ENCODE data around the gene FTSJ1. TPM values are rescaled to one million over a fixed set of nuclear protein-coding genes. Genes with fewer than 3 reads are reported as not detected.
A peak's percentile ranks its signal among the peaks of the same experiment; 100 is the strongest.
"Not testable (repeated sequence)": the region's sequence is repeated elsewhere in the genome, so short reads cannot be mapped to it uniquely, and the experiment has no call there.

Gene FTSJ1
- polyA plus RNA-seq (ENCODE audit: insufficient read length in 10 of 10) = 10 to 100 TPM; 22.5 to 35.8 (median 26.3) TPM
- long read RNA-seq, donor 1, partial matches to known transcripts = 0 of 2 reads
- long read RNA-seq, donor 1, other reads (novel, unspliced or antisense) = 0 of 2 reads
- long read RNA-seq, donor 2 = 0 reads
- long read RNA-seq, donor 3 = 0 reads
- long read RNA-seq, donor 4 = 0 reads
- long read RNA-seq, donor 5, partial matches to known transcripts = 0 of 3 reads
- long read RNA-seq, donor 5, other reads (novel, unspliced or antisense) = 0 of 3 reads
- long read RNA-seq, donor 6, partial matches to known transcripts = 6 of 9 reads
- long read RNA-seq, donor 6, other reads (novel, unspliced or antisense) = 0 of 9 reads
- long read RNA-seq, donor 7, partial matches to known transcripts = 0 of 3 reads
- long read RNA-seq, donor 7, other reads (novel, unspliced or antisense) = 0 of 3 reads
- long read RNA-seq, donor 8, partial matches to known transcripts = 0 of 4 reads
- long read RNA-seq, donor 8, other reads (novel, unspliced or antisense) = 0 of 4 reads
- long read RNA-seq, donor 9 = 0 reads

GRCh38 chrX:48475774-48476577 is at the start of gene FTSJ1:
TSS of gene FTSJ1 (plus strand) at chrX:48476199. CDS start at chrX:48478048, 1,849 bp downstream.
- peak; percentile 86 to 96 (median 93) for DNase-seq

GRCh38 chrX:48427027-48427716 is 48.8 kb upstream of the FTSJ1 start:
- not testable (repeated sequence) for DNase-seq

GRCh38 chrX:48429606-48430005 is 46.4 kb upstream of the FTSJ1 start:
- not testable (repeated sequence) for DNase-seq

- not testable (repeated sequence) for DNase-seq
These were observed 45.8 kb upstream of the FTSJ1 start for GRCh38 chrX:48430166-48430565.

- not testable (repeated sequence) for DNase-seq
These were observed 42.3 kb upstream of the FTSJ1 start for GRCh38 chrX:48433713-48434112.

- DNase-seq = not testable (repeated sequence)
These were observed 28.8 kb upstream of the FTSJ1 start for GRCh38 chrX:48447201-48447600.

GRCh38 chrX:48450076-48450475 is 25.9 kb upstream of the FTSJ1 start:
- DNase-seq = no peak

GRCh38 chrX:48451708-48452107 is 24.3 kb upstream of the FTSJ1 start:
- DNase-seq = no peak

GRCh38 chrX:48456628-48457331 is 19.2 kb upstream of the FTSJ1 start:
- no peak for DNase-seq

- no peak for DNase-seq
These were observed 17.3 kb upstream of the FTSJ1 start for GRCh38 chrX:48458711-48459110.

GRCh38 chrX:48459483-48459882 is 16.5 kb upstream of the FTSJ1 start:
- no peak for DNase-seq

- DNase-seq = no peak
These were observed 16.0 kb upstream of the FTSJ1 start for GRCh38 chrX:48460031-48460430.

- DNase-seq = no peak
These were observed 15.4 kb upstream of the FTSJ1 start for GRCh38 chrX:48460606-48461005.

- no peak for DNase-seq
These were observed 14.2 kb upstream of the FTSJ1 start for GRCh38 chrX:48461830-48462229.

GRCh38 chrX:48465336-48465933 is 10.6 kb upstream of the FTSJ1 start:
- peak; percentile 22 to 81 (median 60) for DNase-seq

GRCh38 chrX:48466696-48467095 is 9.3 kb upstream of the FTSJ1 start:
- no peak for DNase-seq

- no peak for DNase-seq
These were observed 8.7 kb upstream of the FTSJ1 start for GRCh38 chrX:48467281-48467761.

GRCh38 chrX:48468247-48468671 is 7.7 kb upstream of the FTSJ1 start:
- DNase-seq = no peak

GRCh38 chrX:48468693-48469691 is 7.0 kb upstream of the FTSJ1 start:
- DNase-seq = no peak

All from muscle of back (tissue), 13 donors.